ENCODE measurements around the gene APLP2. TPM values are rescaled to one million over a fixed set of nuclear protein-coding genes. Genes with fewer than 3 reads are reported as not detected.

The APLP2 gene
- total and polyA plus RNA-seq, 2 experiments from 2014 or later: 481 to 485 TPM

GRCh38 chr11:130125638-130126037 is 55.9 kb downstream of the APLP2 start:
- WGBS (ENCODE audit: low lambda C conversion rate, missing lambda C conversion rate): 77% methylated on average over 4 of the region's 4 CpGs
- DNase-seq (ENCODE audit: low spot score): no peak
- no peak for TF ChIP-seq CTCF (IDR thresholded peaks at IDR 0.05; ENCODE audit: poor library complexity)
- Histone ChIP-seq H3K79me2 (peaks cover 18% of the 10 kb centered on the region), H3K36me3 (replicated peaks; ENCODE audit: insufficient read depth, low read depth) (no peaks in the 10 kb centered on the region), H4K20me1 (ENCODE audit: insufficient read depth, poor library complexity, severe bottlenecking) (no peaks in the 10 kb centered on the region), H3K9me3 (ENCODE audit: low read depth) (no peaks in the 10 kb centered on the region), H3K27me3 (no peaks in the 10 kb centered on the region), H3K4me1 (ENCODE audit: insufficient read depth) (peaks cover 5% of the 10 kb centered on the region), H2AFZ (no peak overlapping the region), H3K9me2 (replicated peaks; ENCODE audit: insufficient read depth) (no peaks in the 10 kb centered on the region), H3K4me3 (no peak overlapping the region), H3K27ac (no peak overlapping the region), H3K4me2 (no peak overlapping the region)

- Histone ChIP-seq H3K27me3 (no peaks in the 10 kb centered on the region), H3K4me1 (ENCODE audit: insufficient read depth) (peaks cover 5% of the 10 kb centered on the region), H2AFZ (no peak overlapping the region), H3K36me3 (replicated peaks; ENCODE audit: insufficient read depth, low read depth) (no peaks in the 10 kb centered on the region), H3K4me2 (no peak overlapping the region), H4K20me1 (ENCODE audit: insufficient read depth, poor library complexity, severe bottlenecking) (no peaks in the 10 kb centered on the region), H3K9me2 (replicated peaks; ENCODE audit: insufficient read depth) (no peaks in the 10 kb centered on the region), H3K9me3 (ENCODE audit: low read depth) (no peaks in the 10 kb centered on the region), H3K79me2 (peaks cover 18% of the 10 kb centered on the region), H3K27ac (no peak overlapping the region), H3K4me3 (no peak overlapping the region)
- no peak for TF ChIP-seq EZH2 (IDR thresholded peaks at IDR 0.05; ENCODE audit: borderline replicate concordance)
- TF ChIP-seq CTCF (IDR thresholded peaks at IDR 0.05; ENCODE audit: poor library complexity): no peak
- no peak for TF ChIP-seq EZH2phosphoT487 (IDR thresholded peaks at IDR 0.05; ENCODE audit: low read depth, severe bottlenecking, unreplicated experiment)
- no peak for DNase-seq (ENCODE audit: low spot score)
- 97% methylated on average over 5 of the region's 5 CpGs for WGBS (ENCODE audit: low lambda C conversion rate, missing lambda C conversion rate)
Observed at GRCh38 chr11:130126516-130126915, 56.8 kb downstream of the APLP2 start.

- peaks cover 18% of the 10 kb centered on the region for H3K79me2 ChIP-seq
- H3K36me3 ChIP-seq (replicated peaks; ENCODE audit: insufficient read depth, low read depth): no peaks in the 10 kb centered on the region
- H3K9me3 ChIP-seq (ENCODE audit: low read depth): no peaks in the 10 kb centered on the region
- peak overlapping the region; percentile 52 for H3K27ac ChIP-seq
- DNase-seq (ENCODE audit: low spot score): no peak
- TF ChIP-seq CTCF (IDR thresholded peaks at IDR 0.05; ENCODE audit: poor library complexity): no peak
- TF ChIP-seq EZH2 (IDR thresholded peaks at IDR 0.05; ENCODE audit: borderline replicate concordance): no peak
- no peak for TF ChIP-seq EZH2phosphoT487 (IDR thresholded peaks at IDR 0.05; ENCODE audit: low read depth, severe bottlenecking, unreplicated experiment)
- H3K9me2 ChIP-seq (replicated peaks; ENCODE audit: insufficient read depth): no peaks in the 10 kb centered on the region
- H3K4me1 ChIP-seq (ENCODE audit: insufficient read depth): peaks cover 5% of the 10 kb centered on the region
- H2AFZ ChIP-seq: no peak overlapping the region
- WGBS (ENCODE audit: low lambda C conversion rate, missing lambda C conversion rate): 91% methylated on average over 4 of the region's 4 CpGs
- H3K27me3 ChIP-seq: no peaks in the 10 kb centered on the region
- H3K4me2 ChIP-seq: no peak overlapping the region
- H4K20me1 ChIP-seq (ENCODE audit: insufficient read depth, poor library complexity, severe bottlenecking): no peaks in the 10 kb centered on the region
- H3K4me3 ChIP-seq: no peak overlapping the region
Observed at GRCh38 chr11:130127509-130127908, 57.8 kb downstream of the APLP2 start.

- no peak for TF ChIP-seq CTCF (IDR thresholded peaks at IDR 0.05; ENCODE audit: poor library complexity)
- TF ChIP-seq EZH2phosphoT487 (IDR thresholded peaks at IDR 0.05; ENCODE audit: low read depth, severe bottlenecking, unreplicated experiment): no peak
- no peak for TF ChIP-seq EZH2 (IDR thresholded peaks at IDR 0.05; ENCODE audit: borderline replicate concordance)
- Histone ChIP-seq H3K9me3 (ENCODE audit: low read depth) (no peaks in the 10 kb centered on the region), H3K27ac (peak overlapping the region; percentile 52), H3K4me2 (no peak overlapping the region), H3K4me3 (no peak overlapping the region), H3K9me2 (replicated peaks; ENCODE audit: insufficient read depth) (no peaks in the 10 kb centered on the region), H3K36me3 (replicated peaks; ENCODE audit: insufficient read depth, low read depth) (no peaks in the 10 kb centered on the region), H3K27me3 (no peaks in the 10 kb centered on the region), H3K79me2 (peaks cover 22% of the 10 kb centered on the region), H4K20me1 (ENCODE audit: insufficient read depth, poor library complexity, severe bottlenecking) (no peaks in the 10 kb centered on the region), H2AFZ (no peak overlapping the region), H3K4me1 (ENCODE audit: insufficient read depth) (peaks cover 3% of the 10 kb centered on the region)
- no peak for DNase-seq (ENCODE audit: low spot score)
- 90% methylated on average over 2 of the region's 2 CpGs for WGBS (ENCODE audit: low lambda C conversion rate, missing lambda C conversion rate)
Observed at GRCh38 chr11:130128626-130129025, 58.9 kb downstream of the APLP2 start.

All from hepatocyte (in vitro differentiated cells).